RWPE2 (cell line): ENCODE results near the gene ZBTB8OS.
A peak's percentile ranks its signal among the peaks of the same experiment; 100 is the strongest.

Experiments
- ATAC-seq: fragments of 200-7000 bp; cut with Tn5 transposase; 3 replicates; pipeline ENCODE4 v1.9.1; 2021; ENCODE audit warnings: low read depth
- DNase-seq: peaks from one replicate; pipeline ENCODE4 v3.0.0-alpha.2; 2020; ENCODE audit warnings: low spot score
- H3K27ac ChIP-seq: fragments of 450-650 bp; 2 replicates; pipeline ENCODE4 v1.5.1; 2017; ENCODE audit warnings: mild to moderate bottlenecking; ENCODE audit not compliant: poor library complexity, severe bottlenecking
- H3K27me3 ChIP-seq: fragments of 250-450 bp; sonication (Bioruptor Pico); 2 replicates; pipeline ENCODE4 v1.5.1; 2021; ENCODE audit warnings: mild to moderate bottlenecking, moderate library complexity; ENCODE audit not compliant: insufficient read depth, poor library complexity, severe bottlenecking
- H3K36me3 ChIP-seq: fragments of 250-450 bp; sonication (Bioruptor Pico); 2 replicates; pipeline ENCODE4 v1.5.1; 2020; ENCODE audit warnings: low read depth, mild to moderate bottlenecking, moderate library complexity
- H3K4me1 ChIP-seq: fragments of 250-450 bp; sonication (Bioruptor Pico); 2 replicates; pipeline ENCODE4 v1.5.1; 2021; ENCODE audit warnings: mild to moderate bottlenecking, moderate library complexity; ENCODE audit not compliant: insufficient read depth, poor library complexity, severe bottlenecking
- H3K4me3 ChIP-seq: fragments of 250-450 bp; sonication (Bioruptor Pico); 2 replicates; pipeline ENCODE4 v1.5.1; 2021; ENCODE audit warnings: mild to moderate bottlenecking, moderate library complexity; ENCODE audit not compliant: severe bottlenecking
- H3K9me3 ChIP-seq: fragments of 250-450 bp; sonication (Bioruptor Pico); 2 replicates; pipeline ENCODE4 v1.5.1; 2021; ENCODE audit warnings: mild to moderate bottlenecking, moderate library complexity; ENCODE audit not compliant: severe bottlenecking
- CTCF ChIP-seq: fragments of 450-650 bp; IDR thresholded peaks from one replicate; pipeline ENCODE4 v1.5.1; 2017; ENCODE audit warnings: mild to moderate bottlenecking, moderate library complexity; ENCODE audit not compliant: poor library complexity, severe bottlenecking

Gene ZBTB8OS

DNA sequence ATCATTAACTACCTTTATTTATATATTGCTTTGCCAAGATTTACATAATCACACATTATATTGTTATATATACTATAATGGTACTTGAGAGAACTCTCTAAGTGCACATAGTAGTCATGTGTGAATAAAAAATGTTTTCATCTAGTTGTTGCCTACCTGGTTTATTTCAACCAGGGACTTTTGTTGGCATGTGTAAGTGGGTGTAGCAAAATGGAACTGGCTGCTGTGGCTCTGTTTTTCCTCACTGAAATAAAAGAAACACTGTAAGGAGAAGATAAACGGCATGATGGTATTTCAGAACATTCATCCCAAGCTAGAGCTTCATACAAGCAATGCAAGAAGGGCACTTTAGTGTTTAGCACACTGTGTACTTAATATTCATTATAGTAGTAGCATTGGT lies 15.6 kb upstream of the ZBTB8OS start:
- Histone ChIP-seq H3K9me3 (peaks cover 2% of the 10 kb centered on the region), H3K4me3 (no peak overlapping the region), H3K27me3 (no peaks in the 10 kb centered on the region), H3K27ac (no peak overlapping the region), H3K4me1 (no peaks in the 10 kb centered on the region), H3K36me3 (peaks cover 96% of the 10 kb centered on the region)
- no peak for DNase-seq
- no peak for TF ChIP-seq CTCF
- no peak for ATAC-seq

- H3K4me1 ChIP-seq = no peaks in the 10 kb centered on the region
- TF ChIP-seq CTCF = no peak
- peaks cover 94% of the 10 kb centered on the region for H3K36me3 ChIP-seq
- DNase-seq (no peak), ATAC-seq (no peak)
- H3K27ac ChIP-seq = no peak overlapping the region
- no peak overlapping the region for H3K4me3 ChIP-seq
- H3K27me3 ChIP-seq = no peaks in the 10 kb centered on the region
- peaks cover 2% of the 10 kb centered on the region for H3K9me3 ChIP-seq
These were observed 9.2 kb upstream of the ZBTB8OS start for GRCh38 chr1:32659581-32659980.

DNA sequence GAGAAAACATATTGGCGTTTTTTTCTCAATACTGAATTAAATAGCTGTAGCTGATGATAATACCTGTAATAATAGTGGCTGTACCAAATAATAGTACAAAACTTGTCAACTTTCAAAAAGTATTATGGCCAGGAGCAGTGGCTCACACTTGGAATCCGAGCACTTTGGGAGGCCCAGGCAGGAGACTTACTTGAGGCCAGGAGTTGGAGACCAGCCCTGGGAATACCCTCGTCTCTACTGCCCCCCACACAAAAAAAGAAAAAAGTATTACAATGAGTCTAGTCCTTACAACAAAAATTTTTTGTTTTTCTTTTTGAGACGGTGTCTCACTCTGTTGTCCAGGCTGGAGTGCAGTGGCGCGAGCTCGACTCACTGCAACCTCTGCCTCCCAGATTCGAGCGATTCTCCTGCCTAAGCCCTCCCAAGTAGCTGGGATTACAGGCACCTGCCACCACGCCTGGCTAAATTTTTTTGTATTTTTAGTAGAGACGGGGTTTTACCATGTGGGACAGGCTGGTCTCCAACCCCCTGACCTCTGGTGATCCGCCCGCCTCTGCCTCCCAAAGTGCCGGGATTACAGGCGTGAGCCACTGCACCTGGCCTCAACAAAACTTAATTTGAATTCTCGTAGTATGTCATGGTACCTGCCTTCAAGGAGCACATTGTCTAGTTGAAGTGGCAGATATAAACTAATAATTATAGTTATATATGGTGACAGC lies 2.1 kb upstream of the ZBTB8OS start:
- H3K27me3 ChIP-seq = no peaks in the 10 kb centered on the region
- DNase-seq (no peak), ATAC-seq (no peak)
- TF ChIP-seq CTCF = no peak
- no peaks in the 10 kb centered on the region for H3K9me3 ChIP-seq
- H3K4me1 ChIP-seq = peaks cover 13% of the 10 kb centered on the region
- H3K36me3 ChIP-seq = peaks cover 61% of the 10 kb centered on the region
- peak overlapping the region; percentile 92 for H3K27ac ChIP-seq
- H3K4me3 ChIP-seq = peak overlapping the region; percentile 60

DNA sequence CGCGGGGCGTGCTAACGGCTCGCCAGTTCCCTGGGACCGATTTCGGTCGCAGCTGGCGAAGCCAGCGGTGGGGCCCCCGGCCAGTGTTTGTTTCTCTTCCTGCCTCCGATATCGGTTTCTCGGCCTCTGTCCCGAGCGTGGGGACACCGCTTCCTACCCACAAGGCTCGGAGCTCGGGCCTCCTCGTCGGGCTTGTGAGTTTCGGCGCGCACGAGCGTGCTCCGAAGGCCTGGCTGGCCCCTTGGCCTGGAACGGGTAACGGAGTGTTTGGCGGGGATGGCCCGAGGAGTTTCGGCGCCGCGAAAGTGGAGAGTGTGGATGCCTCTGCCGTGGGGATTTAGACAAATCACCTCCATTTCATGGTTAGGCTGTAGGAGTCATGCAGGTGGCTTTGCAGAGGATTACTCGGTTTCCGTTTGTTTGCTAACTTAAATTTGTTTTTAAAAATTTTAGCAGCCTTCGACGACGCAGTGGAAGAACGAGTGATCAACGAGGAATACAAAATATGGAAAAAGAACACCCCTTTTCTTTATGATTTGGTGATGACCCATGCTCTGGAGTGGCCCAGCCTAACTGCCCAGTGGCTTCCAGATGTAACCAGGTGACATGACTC lies 1.2 kb upstream of the ZBTB8OS start:
- DNase-seq (peak; percentile 60), ATAC-seq (peak; percentile 4; the same call in 2 of the 3 replicates)
- H3K27me3 ChIP-seq = no peaks in the 10 kb centered on the region
- peak overlapping the region; percentile 92 for H3K27ac ChIP-seq
- H3K36me3 ChIP-seq = peaks cover 53% of the 10 kb centered on the region
- no peaks in the 10 kb centered on the region for H3K9me3 ChIP-seq
- peak overlapping the region; percentile 60 for H3K4me3 ChIP-seq
- H3K4me1 ChIP-seq = peaks cover 13% of the 10 kb centered on the region
- no peak for TF ChIP-seq CTCF
